COLO668 (cell line): ENCODE results near the gene FOXP4.
A peak's percentile ranks its signal among the peaks of the same experiment; 100 is the strongest.

Experiments used
- DNase-seq: peaks from one replicate; lab custom pipeline; 2025; ENCODE audit not compliant: unreplicated experiment; lab: John Stamatoyannopoulos, UW

The FOXP4 gene

GRCh38 chr6:41546475-41546865 is 289 bp downstream of the FOXP4 start:
- DNase-seq: peak; percentile 72

- DNase-seq: peak; percentile 60
Observed at GRCh38 chr6:41546866-41547798, 951 bp downstream of the FOXP4 start.

- DNase-seq: peak; percentile 23
Observed at GRCh38 chr6:41547799-41548097, 1.6 kb downstream of the FOXP4 start.

- peak; percentile 16 for DNase-seq
Observed at GRCh38 chr6:41548098-41548840, 2.1 kb downstream of the FOXP4 start.

- DNase-seq: no peak
Observed at GRCh38 chr6:41548841-41549642, 2.9 kb downstream of the FOXP4 start.

GRCh38 chr6:41549673-41550072 is 3.5 kb downstream of the FOXP4 start:
- DNase-seq: no peak

- peak; percentile 42 for DNase-seq
Observed at GRCh38 chr6:41551086-41551700, 5.0 kb downstream of the FOXP4 start.

GRCh38 chr6:41551857-41552256 is 5.7 kb downstream of the FOXP4 start:
- DNase-seq: no peak

- no peak for DNase-seq
Observed at GRCh38 chr6:41552723-41553122, 6.5 kb downstream of the FOXP4 start.

GRCh38 chr6:41553405-41553999 is 7.3 kb downstream of the FOXP4 start:
- no peak for DNase-seq

- DNase-seq: no peak
Observed at GRCh38 chr6:41555326-41556300, 9.4 kb downstream of the FOXP4 start.

- no peak for DNase-seq
Observed at GRCh38 chr6:41557335-41557734, 11.2 kb downstream of the FOXP4 start.

GRCh38 chr6:41558033-41558807 is 12.0 kb downstream of the FOXP4 start:
- no peak for DNase-seq

- no peak for DNase-seq
Observed at GRCh38 chr6:41559655-41560427, 13.7 kb downstream of the FOXP4 start.

GRCh38 chr6:41560431-41561192 is 14.4 kb downstream of the FOXP4 start:
- no peak for DNase-seq

GRCh38 chr6:41561416-41561815 is 15.2 kb downstream of the FOXP4 start:
- DNase-seq: no peak
